Esophagus (tissue), 2 donors: ENCODE data around the gene TRIM34. TPM values are rescaled to one million over a fixed set of nuclear protein-coding genes. Genes with fewer than 3 reads are reported as not detected.
"Not testable (repeated sequence)": the region's sequence is repeated elsewhere in the genome, so short reads cannot be mapped to it uniquely, and the experiment has no call there.

Experiments used
- H3K27ac ChIP-seq, 2 donors: one replicate each; pipeline ENCODE4 v1.5.1; 2013; ENCODE audit warnings: low read depth in 2 of 2, mild to moderate bottlenecking in 2 of 2, inconsistent platforms in 1 of 2, low read length in 1 of 2, moderate library complexity in 1 of 2
- H3K27me3 ChIP-seq, 2 donors: one replicate each; pipeline ENCODE4 v1.6.1; 2013; ENCODE audit warnings: low read length in 2 of 2, control low read depth in 1 of 2, mild to moderate bottlenecking in 1 of 2; ENCODE audit not compliant: insufficient read depth in 2 of 2, control insufficient read depth in 1 of 2
- H3K36me3 ChIP-seq, 2 donors: one replicate each; pipeline ENCODE4 v1.6.1; 2013; ENCODE audit warnings: low read length in 1 of 2; ENCODE audit not compliant: control insufficient read depth in 2 of 2, insufficient read depth in 2 of 2
- H3K4me1 ChIP-seq, 2 donors: one replicate each; pipeline ENCODE4 v1.6.1; 2013; ENCODE audit warnings: low read length in 1 of 2; ENCODE audit not compliant: control insufficient read depth in 2 of 2, insufficient read depth in 2 of 2
- H3K4me3 ChIP-seq, 2 donors: one replicate each; pipeline ENCODE4 v1.5.1; 2013; ENCODE audit warnings: low read length in 2 of 2, mild to moderate bottlenecking in 2 of 2, low read depth in 1 of 2, moderate library complexity in 1 of 2
- H3K9me3 ChIP-seq, 2 donors: one replicate each; pipeline ENCODE4 v1.6.1; 2013; ENCODE audit warnings: mild to moderate bottlenecking in 2 of 2, low read depth in 1 of 2, low read length in 1 of 2, moderate library complexity in 1 of 2; ENCODE audit not compliant: control insufficient read depth in 2 of 2, insufficient read depth in 1 of 2
- WGBS, 2 donors: extraction: QIAGEN DNeasy Blood & Tissue Kit; methylation state at CpG; one replicate each; pipeline ENCODE4 v1.1.7; 2013; 5-methylcytosine and 5-hydroxymethylcytosine counted together
- polyA plus RNA-seq, 2 donors: library from polyadenylated mRNA; stranded (reverse); fragments of 200-250 nt; gene quantifications; one replicate each; pipeline ENCODE4 v1.2.3, GENCODE V29; 2013
- donor health status: healthy with polysubstance abuse.
- donor health status: Bipolar disorder and iron deficiency.

The TRIM34 gene
- polyA plus RNA-seq, 2 donors = 2.5 to 2.6 TPM

- peaks cover 2 to 4% of the 10 kb centered on the region in 2 donors for H3K36me3 ChIP-seq
- no peak overlapping the region for H3K4me3 ChIP-seq
- H3K27me3 ChIP-seq = no peaks in the 10 kb centered on the region
Measured at GRCh38 chr11:5643585-5643984, 18.8 kb downstream of the TRIM34 start.

GRCh38 chr11:5646139-5646538, 21.3 kb downstream of the TRIM34 start:
- Histone ChIP-seq H3K9me3 (no peaks in the 10 kb centered on the region), H3K36me3 (peaks cover 2 to 4% of the 10 kb centered on the region in 2 donors), H3K27me3 (no peaks in the 10 kb centered on the region), H3K27ac (no peak overlapping the region), H3K4me3 (no peak overlapping the region), H3K4me1 (no peaks in the 10 kb centered on the region)
- WGBS, 2 donors = 94% methylated on average over 3 of the region's 3 CpGs

More at GRCh38 chr11:5643585-5643984, 18.8 kb downstream of the TRIM34 start:
- Histone ChIP-seq H3K4me1 (no peaks in the 10 kb centered on the region), H3K27ac (no peak overlapping the region), H3K9me3 (no peaks in the 10 kb centered on the region)

- Histone ChIP-seq H3K27me3 (no peaks in the 10 kb centered on the region), H3K4me1 (no peaks in the 10 kb centered on the region), H3K27ac (no peak overlapping the region), H3K9me3 (no peaks in the 10 kb centered on the region), H3K4me3 (no peak overlapping the region), H3K36me3 (no peaks in the 10 kb centered on the region)
- WGBS, 2 donors = 93 to 96% methylated on average over 4 of the region's 4 CpGs
Measured at GRCh38 chr11:5655474-5655873, 30.7 kb downstream of the TRIM34 start.

GRCh38 chr11:5656956-5657355, 32.2 kb downstream of the TRIM34 start:
- not testable (repeated sequence) for H3K4me3 ChIP-seq, H3K27me3 ChIP-seq, H3K27ac ChIP-seq, H3K9me3 ChIP-seq, H3K36me3 ChIP-seq, H3K4me1 ChIP-seq
- WGBS, 2 donors = 94 to 98% methylated on average over 2 of the region's 2 CpGs

GRCh38 chr11:5658318-5658717, 33.5 kb downstream of the TRIM34 start:
- 93 to 96% methylated on average over 5 of the region's 5 CpGs for WGBS, 2 donors

GRCh38 chr11:5663511-5663910, 38.7 kb downstream of the TRIM34 start:
- Histone ChIP-seq H3K4me1 (no peaks in the 10 kb centered on the region), H3K9me3 (no peaks in the 10 kb centered on the region), H3K27ac (no peak overlapping the region), H3K4me3 (no peak overlapping the region), H3K36me3 (peaks cover 4 to 6% of the 10 kb centered on the region in 2 donors), H3K27me3 (no peaks in the 10 kb centered on the region)
- 92 to 96% methylated on average over 2 of the region's 2 CpGs for WGBS, 2 donors

More at GRCh38 chr11:5658318-5658717, 33.5 kb downstream of the TRIM34 start:
- Histone ChIP-seq H3K27ac (no peak overlapping the region), H3K4me3 (no peak overlapping the region), H3K27me3 (no peaks in the 10 kb centered on the region), H3K9me3 (no peaks in the 10 kb centered on the region), H3K4me1 (no peaks in the 10 kb centered on the region), H3K36me3 (no peaks in the 10 kb centered on the region)

- WGBS, 2 donors = 96 to 98% methylated on average over 4 of the region's 4 CpGs
- Histone ChIP-seq H3K27ac (no peak overlapping the region), H3K4me3 (no peak overlapping the region), H3K9me3 (no peaks in the 10 kb centered on the region), H3K36me3 (peaks cover 4 to 6% of the 10 kb centered on the region in 2 donors), H3K27me3 (no peaks in the 10 kb centered on the region), H3K4me1 (no peaks in the 10 kb centered on the region)
Measured at GRCh38 chr11:5665051-5665570, 40.3 kb downstream of the TRIM34 start.

GRCh38 chr11:5665746-5666401, 41.1 kb downstream of the TRIM34 start:
- H3K4me1 ChIP-seq = no peaks in the 10 kb centered on the region
- no peaks in the 10 kb centered on the region for H3K9me3 ChIP-seq
- no peak overlapping the region for H3K4me3 ChIP-seq
- 75 to 80% methylated on average over 5 of the region's 5 CpGs for WGBS, 2 donors
- no peaks in the 10 kb centered on the region for H3K27me3 ChIP-seq
- H3K27ac ChIP-seq = no peak overlapping the region
- H3K36me3 ChIP-seq = peaks cover 4 to 6% of the 10 kb centered on the region in 2 donors

- Histone ChIP-seq H3K9me3 (no peaks in the 10 kb centered on the region), H3K27ac (no peak overlapping the region), H3K36me3 (peaks cover 4 to 6% of the 10 kb centered on the region in 2 donors), H3K4me1 (no peaks in the 10 kb centered on the region), H3K4me3 (no peak overlapping the region), H3K27me3 (no peaks in the 10 kb centered on the region)
- 86 to 87% methylated on average over 6 of the region's 6 CpGs for WGBS, 2 donors
Measured at GRCh38 chr11:5666402-5666793, 41.6 kb downstream of the TRIM34 start.

- no peak overlapping the region for H3K4me3 ChIP-seq
- H3K4me1 ChIP-seq = no peaks in the 10 kb centered on the region
- no peak overlapping the region for H3K27ac ChIP-seq
- no peaks in the 10 kb centered on the region for H3K27me3 ChIP-seq
- H3K9me3 ChIP-seq = no peaks in the 10 kb centered on the region
- peaks cover 0 to 3% of the 10 kb centered on the region in 2 donors for H3K36me3 ChIP-seq
Measured at GRCh38 chr11:5671831-5672230, 47.0 kb downstream of the TRIM34 start.
